HepG2 (cell line): Measurements from ENCODE around the gene FOLR2. TPM values are rescaled to one million over a fixed set of nuclear protein-coding genes. Genes with fewer than 3 reads are reported as not detected.

ENCODE experiments used
- ATAC-seq: fragments of 200-7000 bp; cut with Tn5 transposase; 3 replicates; pipeline ENCODE4 v1.9.1; 2020; ENCODE audit warnings: mild to moderate bottlenecking, moderate library complexity
- BruUV-seq: library from RNA; stranded (reverse); fragments of 400-500 nt; replicated peaks from 2 replicates; lab custom pipeline; 2021; lab: Mats Ljungman, UMichigan
- CTCF ChIA-PET: fragments of 300-600 bp; formaldehyde crosslinking; extraction: SDS; loops from one replicate; lab custom pipeline; 2021; ENCODE audit warnings: low total read pairs, inconsistent platforms, low intra/inter-chr PET ratio; lab: Yijun Ruan, JAX
- POLR2A ChIA-PET: fragments of 350-600 bp; sonication (Branson Sonifier 250); formaldehyde crosslinking; loops from one replicate; lab custom pipeline; 2020; ENCODE audit warnings: antibody characterized with exemption, inconsistent platforms; lab: Yijun Ruan, JAX
- DNase-seq: peaks from one replicate; pipeline ENCODE4 v3.0.0-alpha.2; 2015; ENCODE audit warnings: low spot score
- FAIRE-seq: peaks from 3 replicates; lab custom pipeline; 2011; peaks lifted over from hg19 to GRCh38; lab: Jason Lieb, UNC
- H2AFZ ChIP-seq: one replicate; pipeline ENCODE4 v1.6.1; 2011; ENCODE audit warnings: low read length, inconsistent platforms
- H3K27ac ChIP-seq: fragments of 300-600 bp; 3 replicates; pipeline ENCODE4 v1.8.0; 2011; ENCODE audit warnings: mixed run types, mild to moderate bottlenecking, mixed read lengths, low read length, inconsistent platforms; ENCODE audit not compliant: insufficient read depth; ENCODE audit errors: extremely low read length
- H3K27me3 ChIP-seq, 2 experiments: fragments of 200-600 bp in 1 of 2; 2 replicates in 1 of 2; 3 replicates in 1 of 2; pipeline versions ENCODE4 v1.6.0 to v1.8.0; 2011; ENCODE audit warnings: low read length in 2 of 2, mild to moderate bottlenecking in 2 of 2, moderate library complexity in 2 of 2, inconsistent platforms in 1 of 2; ENCODE audit not compliant: insufficient read depth in 2 of 2, control insufficient read depth in 1 of 2
- H3K36me3 ChIP-seq, 2 experiments: fragments of 200-600 bp in 1 of 2; replicated peaks in 1 of 2; 2 replicates in 1 of 2; 3 replicates in 1 of 2; pipeline versions ENCODE4 v1.5.1 to v1.8.0; 2011; ENCODE audit warnings: low read length in 2 of 2, inconsistent platforms in 1 of 2; ENCODE audit not compliant: insufficient read depth in 2 of 2, control insufficient read depth in 1 of 2
- H3K4me1 ChIP-seq: 2 replicates; pipeline ENCODE4 v1.5.1; 2012; ENCODE audit warnings: low read length, inconsistent platforms; ENCODE audit not compliant: insufficient read depth
- H3K4me2 ChIP-seq: 2 replicates; pipeline ENCODE4 v1.6.0; 2011; ENCODE audit warnings: low read depth, low read length, inconsistent platforms
- H3K4me3 ChIP-seq, 3 experiments: fragments of 200-600 bp in 1 of 3; sonication (generic), shearing (Covaris generic) in 1 of 3; replicated peaks in 1 of 3; 2 replicates each; pipeline ENCODE4 v1.5.1; 2011 to 2016; ENCODE audit warnings: low read length in 3 of 3, inconsistent platforms in 2 of 3, low read depth in 2 of 3, mild to moderate bottlenecking in 2 of 3, control low read depth in 1 of 3, mixed read lengths in 1 of 3; ENCODE audit not compliant: insufficient read depth in 1 of 3
- H3K79me2 ChIP-seq: one replicate; pipeline ENCODE4 v1.6.1; 2011; ENCODE audit warnings: low read length, inconsistent platforms; ENCODE audit not compliant: insufficient read depth
- H3K9ac ChIP-seq: 2 replicates; pipeline ENCODE4 v1.6.0; 2011; ENCODE audit warnings: mild to moderate bottlenecking, low read depth, low read length, inconsistent platforms; ENCODE audit not compliant: insufficient read depth
- H3K9me3 ChIP-seq: 2 replicates; pipeline ENCODE4 v1.5.1; 2012; ENCODE audit warnings: mild to moderate bottlenecking, low read length
- H4K20me1 ChIP-seq: 2 replicates; pipeline ENCODE4 v1.6.0; 2011; ENCODE audit warnings: inconsistent platforms, mild to moderate bottlenecking, low read length, moderate library complexity; ENCODE audit not compliant: insufficient read depth
- CREM ChIP-seq, 2 experiments: sonication (generic) in 1 of 2; formaldehyde crosslinking in 1 of 2; IDR thresholded peaks; 2 replicates each; pipeline versions ENCODE4 v1.4.0 to v1.6.1; 2016 to 2020; ENCODE audit warnings: antibody characterized with exemption in 1 of 2, mild to moderate bottlenecking in 1 of 2, missing genetic modification reagents in 1 of 2
- FOSL2 ChIP-seq: sonication (generic); formaldehyde crosslinking; IDR thresholded peaks from 2 replicates; pipeline ENCODE4 v1.4.0; 2020; ENCODE audit warnings: missing genetic modification reagents
- PHF5A ChIP-seq: IDR thresholded peaks from one replicate; pipeline ENCODE4 v1.6.1; 2018; ENCODE audit warnings: low read depth, missing genetic modification reagents; ENCODE audit not compliant: unreplicated experiment
- U2AF2 ChIP-seq: fragments of 200-400 bp; formaldehyde crosslinking; IDR thresholded peaks from 2 replicates; pipeline ENCODE4 v1.6.1; 2017; ENCODE audit warnings: low read depth, mild to moderate bottlenecking, low read length
- ZEB1 ChIP-seq: IDR thresholded peaks from 2 replicates; pipeline ENCODE4 v1.6.1; 2012; ENCODE audit warnings: mild to moderate bottlenecking, low read depth, inconsistent platforms; ENCODE audit not compliant: insufficient replicate concordance
- ZFP62 ChIP-seq: sonication (generic); formaldehyde crosslinking; IDR thresholded peaks from 2 replicates; pipeline ENCODE4 v1.4.0; 2020; ENCODE audit warnings: missing genetic modification reagents
- ZNF253 ChIP-seq: sonication (generic); formaldehyde crosslinking; IDR thresholded peaks from 2 replicates; pipeline ENCODE4 v1.8.0; 2022; ENCODE audit warnings: mild to moderate bottlenecking, missing genetic modification reagents, borderline replicate concordance
- ZNF33A ChIP-seq: sonication (generic); formaldehyde crosslinking; IDR thresholded peaks from 2 replicates; pipeline ENCODE4 v1.5.1; 2020; ENCODE audit warnings: missing genetic modification reagents, mild to moderate bottlenecking, moderate library complexity, borderline replicate concordance
- WGBS: methylation state at CpG from one replicate; pipeline ENCODE4 v1.1.6; 2017; ENCODE audit warnings: low lambda C conversion rate; 5-methylcytosine and 5-hydroxymethylcytosine counted together
- in situ Hi-C: cut with HindIII; loops from 2 replicates; pipeline ENCODE4 v1.10.0; 2017; ENCODE audit warnings: low pct_unique_long_range_greater_than_20kb; ENCODE audit not compliant: extremely low pct_ligation_motif_present
- intact Hi-C: fragments of 100-400 bp; cut with micrococcal nuclease; formaldehyde crosslinking; loops from one replicate; pipeline ENCODE4 v1.10.0; 2022; ENCODE audit not compliant: unreplicated experiment
- polyA plus RNA-seq, 8 experiments: library from polyadenylated mRNA; depleted of rRNA in 3 of 8; stranded (reverse) in 7 of 8; unstranded in 1 of 8; fragments of >200 nt; fragmentation: Illumina TruSeq in 4 of 8; extraction: Trizol in 4 of 8; gene quantifications; 2 replicates each; pipeline versions ENCODE4 v1.2.1 to v1.2.3, GENCODE V29; 2011 to 2016; ENCODE audit warnings: low read depth in 4 of 8, missing spikeins in 1 of 8, mixed read lengths in 1 of 8; ENCODE audit not compliant: insufficient read depth in 1 of 8
- total RNA-seq, 5 experiments: library from RNA; depleted of rRNA; stranded (reverse); fragments of >200 nt; fragmentation: Illumina TruSeq; extraction: Trizol; gene quantifications; 2 replicates each; pipeline ENCODE4 v1.2.3, GENCODE V29; 2016; ENCODE audit warnings: low read depth in 1 of 5
- TF ChIP-seq, protein P1 (sequence below): sonication (generic); formaldehyde crosslinking; IDR thresholded peaks from 2 replicates; pipeline ENCODE4 v1.8.0; 2022; ENCODE audit warnings: missing genetic modification reagents, mild to moderate bottlenecking, inconsistent platforms, borderline replicate concordance
- TF ChIP-seq, protein P2 (sequence below): sonication (generic); formaldehyde crosslinking; IDR thresholded peaks from 2 replicates; pipeline ENCODE4 v1.4.0; 2020; ENCODE audit warnings: mild to moderate bottlenecking, missing genetic modification reagents

Gene FOLR2
- total and polyA plus RNA-seq, 2 of the 13 experiments (the other 11 are each of a cell fraction or from before 2014, with no cell fraction given), result 0.09 TPM; not detected in 1

DNA sequence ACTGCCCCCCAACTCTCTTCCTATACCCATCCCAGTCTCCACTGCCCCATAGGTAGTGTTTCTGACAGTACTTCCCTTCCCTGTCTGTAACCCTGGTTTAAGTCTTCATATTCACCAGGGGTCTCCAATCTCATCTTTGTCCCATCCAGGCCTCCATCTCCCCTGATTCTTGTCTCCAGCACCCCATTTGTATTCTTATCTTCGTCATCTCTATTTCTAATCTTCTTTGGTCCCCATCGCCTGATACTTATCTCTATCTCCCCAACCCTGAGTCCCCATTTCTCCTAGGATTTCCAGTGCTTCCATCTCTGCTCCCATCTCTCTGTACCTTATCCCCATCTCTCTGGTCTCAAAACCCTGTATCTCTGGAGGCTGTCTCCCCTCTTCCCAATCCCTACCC, 25.5 kb downstream of the FOLR2 start:
- Histone ChIP-seq H3K79me2 (no peaks in the 10 kb centered on the region), H3K4me1 (peaks cover 17% of the 10 kb centered on the region), H2AFZ (no peak overlapping the region), H3K9ac (no peak overlapping the region), H3K27ac (no peak overlapping the region), H3K4me2 (no peak overlapping the region), H4K20me1 (no peaks in the 10 kb centered on the region), H3K36me3 (no peaks in the 10 kb centered on the region), H3K4me3 (no peak overlapping the region), H3K9me3 (no peaks in the 10 kb centered on the region), H3K27me3 (peaks cover 11 to 62% of the 10 kb centered on the region in 2 experiments)
- TF ChIP-seq PHF5A (no peak), ZNF253 (CRISPR knock-in tag) (no peak), FOSL2 (CRISPR knock-in tag) (no peak), CREM (IDR thresholded peaks at IDR 0.05) (no peak), CREM (CRISPR knock-in tag; IDR thresholded peaks at IDR 0.05) (no peak), ZFP62 (CRISPR knock-in tag) (no peak), U2AF2 (no peak), ZNF33A (no peak), ZEB1 (no peak)
- TF ChIP-seq, protein P1, sequence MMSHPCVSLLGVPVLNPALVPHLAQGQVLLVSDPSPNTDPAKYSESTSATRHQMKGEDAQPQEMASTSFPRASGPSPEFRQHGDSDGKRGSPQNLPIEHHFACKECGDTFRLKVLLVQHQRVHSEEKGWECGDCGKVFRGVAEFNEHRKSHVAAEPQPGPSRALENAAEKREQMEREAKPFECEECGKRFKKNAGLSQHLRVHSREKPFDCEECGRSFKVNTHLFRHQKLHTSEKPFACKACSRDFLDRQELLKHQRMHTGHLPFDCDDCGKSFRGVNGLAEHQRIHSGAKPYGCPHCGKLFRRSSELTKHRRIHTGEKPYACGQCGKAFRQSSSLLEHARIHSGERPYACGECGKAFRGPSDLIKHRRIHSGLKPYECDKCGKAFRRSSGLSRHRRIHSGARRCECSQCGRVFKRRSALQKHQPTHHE (CRISPR knock-in tag), result no peak
- TF ChIP-seq, protein P2, sequence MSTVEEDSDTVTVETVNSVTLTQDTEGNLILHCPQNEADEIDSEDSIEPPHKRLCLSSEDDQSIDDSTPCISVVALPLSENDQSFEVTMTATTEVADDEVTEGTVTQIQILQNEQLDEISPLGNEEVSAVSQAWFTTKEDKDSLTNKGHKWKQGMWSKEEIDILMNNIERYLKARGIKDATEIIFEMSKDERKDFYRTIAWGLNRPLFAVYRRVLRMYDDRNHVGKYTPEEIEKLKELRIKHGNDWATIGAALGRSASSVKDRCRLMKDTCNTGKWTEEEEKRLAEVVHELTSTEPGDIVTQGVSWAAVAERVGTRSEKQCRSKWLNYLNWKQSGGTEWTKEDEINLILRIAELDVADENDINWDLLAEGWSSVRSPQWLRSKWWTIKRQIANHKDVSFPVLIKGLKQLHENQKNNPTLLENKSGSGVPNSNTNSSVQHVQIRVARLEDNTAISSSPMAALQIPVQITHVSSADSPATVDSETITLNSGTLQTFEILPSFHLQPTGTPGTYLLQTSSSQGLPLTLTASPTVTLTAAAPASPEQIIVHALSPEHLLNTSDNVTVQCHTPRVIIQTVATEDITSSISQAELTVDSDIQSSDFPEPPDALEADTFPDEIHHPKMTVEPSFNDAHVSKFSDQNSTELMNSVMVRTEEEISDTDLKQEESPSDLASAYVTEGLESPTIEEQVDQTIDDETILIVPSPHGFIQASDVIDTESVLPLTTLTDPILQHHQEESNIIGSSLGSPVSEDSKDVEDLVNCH (CRISPR knock-in tag), result no peak
- intact Hi-C loops (no loop called here), in situ Hi-C loops (no loop called here)
- no peak for ATAC-seq
- CTCF ChIA-PET, result no interaction called here
- FAIRE-seq, result no peak
- POLR2A ChIA-PET, result no interaction called here
- BruUV-seq, result no TSS peak
- 75% methylated on average over 2 of the region's 2 CpGs for WGBS
- DNase-seq, result no peak
